Hematopoietic multipotent progenitor cell treated with erythropoietin and hydrocortisone succinate and interleukin-3 and kit ligand, for 17 days (in vitro differentiated cells): ENCODE results near the gene ERO1B.
A peak's percentile ranks its signal among the peaks of the same experiment; 100 is the strongest.

ENCODE experiments used
- DNase-seq: peaks from one replicate; pipeline ENCODE4 v3.0.0-alpha.2; 2015; ENCODE audit warnings: low spot score

Gene ERO1B

DNA sequence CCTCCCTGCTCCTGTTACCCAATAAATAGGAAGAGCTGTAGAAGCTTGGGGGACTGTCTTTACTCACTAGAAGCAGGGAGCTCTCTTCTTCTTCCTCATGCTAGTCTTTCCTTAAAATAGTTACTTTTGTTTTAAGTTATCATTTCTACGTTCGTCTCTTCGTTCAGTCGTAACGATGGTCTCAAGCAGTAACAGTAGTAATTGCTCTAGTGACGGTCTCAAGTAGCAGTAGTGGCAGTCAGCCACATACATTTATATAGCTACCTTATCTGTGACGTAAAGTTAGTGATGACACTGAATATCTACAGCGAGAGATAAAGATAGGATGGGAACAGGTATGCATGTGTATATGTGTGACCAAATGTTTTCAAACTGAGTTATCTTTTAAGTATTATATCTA is 15.4 kb upstream of the ERO1B start:
- DNase-seq = no peak

DNA sequence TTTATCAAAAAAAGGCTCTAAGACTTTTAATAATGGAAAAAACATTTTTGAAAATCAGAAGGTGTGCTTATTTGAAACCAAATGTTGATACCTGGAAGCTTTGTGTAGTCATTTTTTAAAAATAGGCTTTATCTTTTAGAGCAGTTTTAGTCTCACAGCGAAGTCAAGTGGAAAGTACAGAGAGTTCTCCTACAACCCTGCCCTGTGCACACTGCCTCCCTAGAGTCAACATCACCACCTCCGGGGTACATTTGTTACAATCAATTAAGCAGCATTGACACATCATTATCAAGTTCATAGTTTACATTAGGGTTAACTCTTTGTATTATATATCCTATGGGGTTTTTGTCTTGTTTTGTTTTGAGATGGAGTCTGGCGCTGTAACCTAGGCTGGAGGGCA is 10.7 kb upstream of the ERO1B start:
- no peak for DNase-seq

DNA sequence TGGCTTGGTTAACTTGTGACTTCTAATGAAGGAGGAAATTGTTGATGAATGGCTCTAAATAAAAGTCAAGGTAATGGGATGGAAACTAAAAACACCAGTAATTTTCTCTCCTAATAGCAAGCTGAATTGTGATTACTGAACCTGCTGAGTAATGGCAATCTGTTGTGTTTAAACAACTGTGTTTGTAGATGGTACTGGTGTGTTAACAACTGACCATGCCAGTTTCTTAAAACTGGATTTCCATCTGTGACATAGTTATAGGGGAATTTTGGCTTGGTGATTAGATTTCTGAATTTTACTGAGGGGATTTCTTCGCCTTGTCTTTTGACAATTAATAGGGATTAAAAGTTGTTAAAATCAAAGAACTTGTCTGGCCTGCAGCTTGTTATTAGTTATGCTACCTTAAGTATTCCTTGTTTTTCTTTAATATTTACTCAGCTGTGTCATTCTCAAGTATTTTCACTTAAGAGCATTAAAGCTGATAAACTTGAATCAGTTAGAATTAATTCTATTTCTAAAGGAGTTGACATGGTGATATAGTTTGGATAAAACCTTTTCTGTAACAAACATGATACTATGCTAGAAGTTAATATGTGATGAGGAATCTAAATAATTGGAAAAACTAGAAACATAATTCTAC is 7.9 kb upstream of the ERO1B start:
- DNase-seq = no peak

DNA sequence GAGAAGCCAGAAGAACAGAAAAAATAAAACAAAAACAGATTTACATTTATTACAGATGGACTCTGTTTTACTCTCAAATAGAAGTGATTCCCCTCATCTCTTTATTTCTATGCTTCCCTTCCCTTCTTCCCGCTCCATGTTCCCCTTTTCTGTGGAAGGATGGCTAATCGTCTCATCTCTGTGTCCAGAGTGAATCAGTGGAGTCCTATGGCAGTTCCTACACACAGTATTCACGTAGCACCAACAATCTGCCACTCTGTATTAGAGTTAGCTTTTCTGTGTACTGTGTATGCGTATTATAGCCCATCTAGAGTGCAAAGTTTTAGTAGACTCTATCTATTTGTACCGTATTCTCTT is 6.8 kb upstream of the ERO1B start:
- no peak for DNase-seq

DNA sequence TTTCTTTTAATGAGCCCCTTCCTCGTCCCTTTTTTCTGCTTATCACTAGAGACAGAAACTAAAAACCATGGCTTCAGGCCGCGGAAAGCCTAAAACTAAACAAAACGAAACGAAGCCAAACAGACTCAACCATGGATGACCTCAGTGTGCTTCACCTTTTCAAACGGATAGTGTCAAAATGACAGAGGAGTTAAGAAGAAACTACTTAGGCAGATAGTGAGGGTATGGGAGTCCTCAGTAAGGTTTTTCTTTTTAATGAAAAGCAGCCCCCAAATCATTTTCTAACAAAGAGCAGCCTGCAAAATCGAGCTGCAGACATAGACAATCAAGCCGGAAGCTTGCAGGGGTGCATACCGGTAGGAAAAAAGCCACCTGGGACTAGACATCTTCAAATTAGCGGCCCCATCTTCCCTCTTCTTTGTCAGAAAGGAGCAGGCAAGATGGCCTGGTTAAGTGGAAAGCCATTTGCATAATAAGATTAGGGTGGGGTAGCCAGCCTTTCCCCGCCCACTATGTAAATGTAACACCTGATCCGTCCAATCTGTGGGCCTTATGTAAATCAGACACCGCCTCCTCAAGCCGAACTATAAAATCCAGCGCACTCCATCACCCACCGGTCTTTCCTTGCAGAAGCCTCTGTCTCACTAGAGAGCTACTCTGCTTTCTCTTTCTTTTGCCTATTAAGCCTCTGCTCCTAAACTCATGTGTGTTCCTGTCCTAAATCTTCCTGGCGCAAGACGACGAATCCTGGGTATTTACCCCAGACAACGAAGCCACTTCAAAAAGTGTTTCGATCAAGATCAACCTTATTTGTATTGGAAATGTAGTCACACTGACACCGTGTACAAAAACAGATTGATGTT is 6.2 kb upstream of the ERO1B start:
- no peak for DNase-seq

DNA sequence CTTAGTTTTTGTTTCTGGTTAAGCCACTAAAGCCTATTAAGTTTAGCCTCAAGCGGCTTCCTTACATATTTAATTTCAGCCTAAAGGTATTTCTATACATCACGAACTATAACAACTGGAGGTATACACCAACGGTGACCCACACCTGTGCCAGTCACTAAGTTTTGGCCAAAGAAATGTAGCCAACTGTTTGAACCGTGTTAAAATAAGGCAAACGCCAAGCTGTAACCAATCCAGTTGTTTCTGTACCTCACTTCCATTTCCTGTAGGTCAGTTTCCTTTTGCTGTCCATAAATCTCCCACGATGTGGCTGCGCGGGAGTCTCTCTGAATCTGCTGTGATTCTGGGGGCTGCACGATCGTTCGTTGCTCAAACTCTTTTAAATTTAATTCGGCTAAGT is 5.6 kb upstream of the ERO1B start:
- DNase-seq = no peak

DNA sequence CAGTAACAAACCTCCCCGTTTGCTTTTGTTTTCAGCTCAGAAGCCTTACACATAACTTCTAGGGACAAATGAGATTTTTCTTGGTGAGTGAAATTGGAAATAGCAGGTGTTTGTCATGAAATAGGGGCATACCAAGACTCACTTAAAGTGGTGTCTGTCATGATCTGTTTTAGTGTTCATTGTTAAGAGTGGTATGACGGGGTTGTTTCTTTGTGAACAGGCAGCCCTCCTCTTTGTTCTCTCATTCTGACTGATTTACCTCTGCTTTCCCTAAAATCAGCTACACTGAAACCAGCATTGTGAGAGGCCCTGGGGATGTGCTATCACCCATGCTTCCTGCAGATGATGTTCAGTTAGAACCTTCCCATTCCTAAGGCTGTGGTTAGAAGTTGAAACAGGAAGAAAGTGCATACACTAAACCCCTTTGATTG is 2.5 kb upstream of the ERO1B start:
- DNase-seq = no peak

DNA sequence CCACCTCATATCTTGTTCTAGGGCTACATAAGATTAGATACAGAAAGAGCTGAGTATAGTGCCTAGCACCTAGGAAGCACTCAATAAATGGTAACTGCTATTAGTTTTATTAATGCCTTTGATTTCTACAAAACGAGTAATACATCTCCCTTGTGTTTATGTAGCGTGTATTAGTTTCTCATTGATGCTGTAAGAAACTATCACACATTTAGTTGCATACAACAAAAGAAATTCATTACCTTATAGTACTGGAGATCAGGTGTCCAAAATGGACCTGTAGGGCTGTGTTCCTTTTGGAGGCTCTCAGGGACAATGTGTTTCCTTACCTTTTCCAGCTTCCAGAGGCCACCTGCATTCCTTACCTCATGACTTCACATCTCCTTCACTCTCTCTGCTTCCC is 961 bp upstream of the ERO1B start:
- no peak for DNase-seq

DNA sequence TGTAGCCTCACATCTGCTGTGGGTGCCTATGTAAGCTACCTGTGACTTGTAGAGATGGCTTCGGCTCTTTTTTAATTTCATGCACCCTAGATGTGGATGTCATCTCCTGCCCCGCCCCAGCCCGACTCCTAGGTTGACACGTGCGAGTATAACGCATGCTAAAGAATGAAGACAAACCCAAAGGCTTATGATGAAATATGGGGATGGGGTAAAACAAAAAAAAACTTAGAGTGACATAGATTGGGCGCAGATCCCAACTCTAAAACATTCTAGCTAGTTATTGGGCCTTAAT is 613 bp upstream of the ERO1B start:
- DNase-seq = peak; percentile 11

DNA sequence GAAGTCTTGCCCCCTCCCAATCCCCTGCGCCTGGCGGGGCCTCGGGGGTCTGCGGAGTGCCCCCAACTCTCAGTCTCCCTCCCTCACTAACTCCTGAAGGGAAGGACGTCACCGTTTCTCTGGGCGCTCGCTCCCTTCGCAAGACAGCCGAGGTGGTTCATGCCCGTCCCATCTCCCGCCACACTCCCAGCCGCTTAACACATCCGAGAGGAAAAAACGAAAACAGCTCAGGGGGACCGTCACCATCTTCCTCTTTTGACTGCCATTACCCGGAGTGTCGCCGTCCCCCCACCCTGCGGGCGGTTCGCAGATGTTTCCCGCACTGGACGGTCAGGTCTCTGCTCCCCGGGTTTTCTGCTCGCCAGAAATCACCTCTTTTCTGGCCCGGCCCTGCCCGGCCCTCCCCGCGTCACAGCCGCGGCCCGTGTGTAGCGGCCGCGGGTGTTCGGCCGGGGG is 532 bp downstream of the ERO1B start:
- no peak for DNase-seq

DNA sequence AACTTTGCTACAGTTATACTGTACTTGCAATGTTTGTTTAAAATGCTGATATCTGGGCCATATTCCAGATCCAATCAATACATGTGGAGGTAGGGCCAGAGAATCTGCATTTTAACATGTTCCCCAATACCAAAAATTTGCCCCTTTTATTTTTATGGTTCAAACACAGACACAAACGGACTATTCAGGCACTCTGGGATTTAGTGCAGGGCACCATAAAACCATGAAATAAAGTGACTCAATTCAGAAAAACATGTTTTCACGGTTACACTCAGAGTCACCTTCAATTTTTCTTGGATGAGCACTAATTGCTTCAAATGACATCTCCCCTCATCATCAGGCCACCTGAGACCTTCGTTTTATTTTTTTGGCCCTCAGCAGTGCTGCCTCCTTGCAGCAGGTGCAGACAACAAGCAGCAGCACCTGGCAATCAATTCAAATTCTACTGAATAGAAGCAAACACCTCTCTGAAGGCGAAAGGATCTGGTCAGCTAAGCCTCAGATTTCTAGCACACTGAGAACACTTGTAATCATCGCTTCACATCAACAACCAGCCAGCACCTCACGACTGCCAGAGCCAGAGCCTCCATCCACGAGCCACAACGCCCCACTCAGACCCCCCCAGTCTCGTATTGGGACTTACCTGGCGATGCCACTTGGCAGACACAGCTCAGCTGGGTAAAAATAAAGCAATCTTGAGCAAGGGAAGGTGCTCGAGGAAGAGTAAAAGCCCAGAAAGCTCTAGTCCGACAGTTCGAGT is 1.1 kb downstream of the ERO1B start:
- no peak for DNase-seq

DNA sequence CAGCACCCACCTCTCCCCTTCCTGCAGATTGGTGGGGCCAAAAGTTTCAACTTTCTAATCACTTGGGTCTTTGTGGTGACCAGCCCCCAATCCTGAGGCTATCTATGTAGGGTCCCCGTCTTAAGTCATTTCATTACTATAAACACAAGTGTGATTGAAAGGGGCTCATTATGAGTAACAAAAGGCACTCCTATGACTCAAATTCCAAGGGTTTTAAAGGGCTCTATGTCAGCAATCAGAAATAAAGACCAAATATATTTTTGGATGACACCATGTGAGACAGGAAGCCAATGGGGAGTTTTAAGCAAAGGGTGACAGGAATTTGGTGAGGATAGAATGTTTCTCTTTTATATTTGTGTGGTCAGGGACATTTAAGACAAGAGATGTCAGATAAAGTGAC is 6.2 kb downstream of the ERO1B start:
- DNase-seq = no peak

DNA sequence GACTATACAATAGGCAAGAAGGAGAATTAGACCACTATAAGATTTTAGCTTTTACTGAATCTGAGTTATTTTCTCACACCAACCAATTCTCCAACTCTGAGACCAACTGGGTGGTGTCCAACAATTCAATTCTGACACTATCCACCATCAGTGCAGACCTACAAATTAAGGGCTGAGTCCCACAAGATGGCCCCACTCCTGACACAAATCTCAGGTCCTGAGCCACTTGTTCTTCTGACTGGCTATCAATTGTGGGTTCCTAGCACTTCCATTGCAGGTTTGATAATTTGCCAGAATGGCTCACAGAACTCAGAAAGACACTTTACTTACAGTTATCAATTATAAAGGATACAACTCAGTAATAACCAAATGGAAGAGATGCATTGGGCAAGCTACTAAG is 6.7 kb downstream of the ERO1B start:
- no peak for DNase-seq

DNA sequence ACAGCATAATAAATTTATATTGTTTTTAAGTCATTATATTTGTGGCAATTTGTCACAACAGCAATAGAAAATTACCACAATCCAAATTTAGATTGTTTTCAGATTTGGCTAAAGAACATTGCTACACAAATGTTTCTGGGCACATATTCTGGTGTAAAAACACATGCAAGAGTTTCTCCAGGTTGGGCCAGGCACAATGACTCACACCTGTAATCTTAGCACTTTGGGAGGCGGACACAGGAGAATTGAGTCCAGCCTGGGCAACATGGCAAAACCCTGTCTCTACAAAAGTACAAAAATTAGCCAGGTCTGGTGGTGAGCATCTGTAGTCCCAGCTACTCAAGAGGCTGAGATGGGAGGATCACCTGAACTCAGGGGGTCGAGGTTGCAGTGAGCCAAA is 8.4 kb downstream of the ERO1B start:
- DNase-seq = no peak

DNA sequence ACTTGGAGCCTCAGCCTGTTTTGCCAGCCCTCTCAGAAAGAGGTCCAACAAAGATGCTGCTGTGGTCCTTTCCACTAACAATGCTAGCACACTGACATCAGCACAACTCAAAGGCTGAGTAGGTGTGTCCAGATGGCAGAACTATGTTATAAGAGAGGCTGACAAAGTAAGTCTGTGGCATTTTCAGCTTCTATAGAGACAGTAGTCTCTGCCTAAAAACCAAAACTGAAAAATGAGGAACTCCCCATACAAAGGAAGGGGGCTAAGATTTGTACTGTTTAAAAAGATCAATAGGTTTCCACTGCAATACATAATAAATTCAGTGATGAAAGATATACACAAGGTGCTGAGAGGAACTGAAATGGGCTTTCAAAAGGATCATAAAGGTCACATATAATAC is 12.3 kb downstream of the ERO1B start:
- no peak for DNase-seq

DNA sequence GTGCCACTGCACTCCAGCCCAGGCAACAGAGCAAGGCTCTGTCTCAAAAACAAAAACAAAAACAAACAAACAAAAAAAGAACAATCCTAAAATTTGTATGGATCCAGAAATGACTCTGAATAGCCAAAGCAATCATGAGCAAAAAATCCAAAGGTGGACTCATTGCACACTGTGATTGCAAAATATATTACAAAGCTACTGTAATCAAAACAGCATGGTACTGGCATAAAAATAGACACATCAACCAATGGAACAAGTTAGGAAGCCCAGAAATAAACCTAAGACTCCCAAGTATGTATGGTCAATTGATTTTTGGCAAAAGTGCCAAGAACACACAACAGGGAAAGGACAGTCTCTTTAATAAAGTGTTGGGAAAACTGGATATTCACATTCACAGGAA is 19.9 kb downstream of the ERO1B start:
- DNase-seq = no peak

DNA sequence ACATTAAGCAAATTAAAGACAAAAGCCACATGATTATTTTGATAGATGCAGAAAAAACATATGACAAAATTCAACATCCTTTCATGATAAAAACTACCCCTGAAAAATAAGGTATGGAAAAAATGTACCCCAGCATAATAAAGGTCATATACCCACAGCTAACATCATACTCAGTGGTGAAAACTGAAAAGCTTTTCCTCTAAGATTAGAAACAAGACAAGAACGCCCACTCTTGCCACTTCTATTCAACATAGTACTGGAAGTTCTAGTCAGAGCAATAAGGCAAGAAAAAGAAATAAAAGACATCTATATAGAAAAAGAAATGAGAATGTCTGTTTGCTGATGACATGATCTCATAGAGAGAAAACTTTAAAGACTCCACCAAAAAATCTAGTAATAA is 20.7 kb downstream of the ERO1B start:
- no peak for DNase-seq

DNA sequence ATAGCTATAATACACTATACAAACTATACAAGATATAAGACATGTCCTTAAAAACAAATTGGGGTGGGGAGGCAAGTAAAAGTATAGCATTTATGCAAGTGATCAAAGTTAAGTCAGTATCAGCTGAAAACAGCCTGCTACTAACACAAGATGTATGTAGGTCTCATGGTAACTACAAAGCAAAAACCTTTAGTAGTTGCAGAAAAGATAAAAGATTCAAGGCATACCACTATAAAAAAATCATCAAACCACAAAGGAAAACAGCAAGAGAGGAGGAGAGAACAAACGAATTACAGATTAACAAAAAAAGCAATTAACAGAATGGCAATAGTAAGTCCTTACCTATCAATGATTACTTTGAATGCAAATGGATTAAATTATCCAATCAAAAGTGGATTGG is 22.7 kb downstream of the ERO1B start:
- no peak for DNase-seq

DNA sequence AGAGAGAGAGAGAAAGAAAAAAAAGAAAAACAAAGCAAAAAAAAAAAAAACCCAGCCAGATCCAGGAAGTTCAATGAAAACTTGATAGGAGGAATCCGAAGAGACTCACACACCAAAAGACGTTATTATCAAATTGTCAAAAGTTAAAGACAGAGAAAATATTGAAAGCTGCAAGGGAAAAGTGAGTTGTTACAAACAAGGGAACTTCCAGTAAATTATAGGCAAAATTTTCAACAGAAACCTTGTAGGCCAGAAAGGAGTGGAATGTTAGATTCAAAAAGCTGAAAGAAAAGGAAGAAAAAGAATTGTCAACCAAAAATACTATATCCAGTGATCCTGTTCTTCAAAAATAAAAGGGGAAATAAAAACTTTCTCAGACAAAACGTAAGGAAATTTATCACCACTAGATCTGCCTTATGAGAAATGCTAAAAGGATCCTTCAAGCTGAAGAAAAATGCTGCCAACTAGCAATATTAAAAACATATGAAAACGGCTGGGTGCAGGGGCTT is 23.6 kb downstream of the ERO1B start:
- no peak for DNase-seq

DNA sequence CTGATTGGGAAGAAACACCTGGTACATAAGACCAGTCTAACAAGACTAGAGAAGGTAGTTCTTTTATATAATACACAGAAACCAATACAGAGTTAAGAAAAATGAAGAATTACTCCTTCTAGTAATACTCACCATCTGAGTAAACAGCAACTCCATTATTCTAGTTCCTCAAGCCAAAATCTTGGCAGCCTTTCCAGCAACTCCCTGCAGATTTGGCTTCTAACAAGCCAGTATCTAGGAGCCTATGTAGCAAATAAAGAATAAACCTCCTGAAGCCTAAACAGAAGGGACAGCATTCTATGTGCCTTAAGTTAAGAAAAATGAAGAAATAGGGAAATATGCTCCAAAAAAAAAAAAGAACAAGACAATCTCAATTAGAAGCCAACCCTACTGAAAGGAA is 24.5 kb downstream of the ERO1B start:
- no peak for DNase-seq

DNA sequence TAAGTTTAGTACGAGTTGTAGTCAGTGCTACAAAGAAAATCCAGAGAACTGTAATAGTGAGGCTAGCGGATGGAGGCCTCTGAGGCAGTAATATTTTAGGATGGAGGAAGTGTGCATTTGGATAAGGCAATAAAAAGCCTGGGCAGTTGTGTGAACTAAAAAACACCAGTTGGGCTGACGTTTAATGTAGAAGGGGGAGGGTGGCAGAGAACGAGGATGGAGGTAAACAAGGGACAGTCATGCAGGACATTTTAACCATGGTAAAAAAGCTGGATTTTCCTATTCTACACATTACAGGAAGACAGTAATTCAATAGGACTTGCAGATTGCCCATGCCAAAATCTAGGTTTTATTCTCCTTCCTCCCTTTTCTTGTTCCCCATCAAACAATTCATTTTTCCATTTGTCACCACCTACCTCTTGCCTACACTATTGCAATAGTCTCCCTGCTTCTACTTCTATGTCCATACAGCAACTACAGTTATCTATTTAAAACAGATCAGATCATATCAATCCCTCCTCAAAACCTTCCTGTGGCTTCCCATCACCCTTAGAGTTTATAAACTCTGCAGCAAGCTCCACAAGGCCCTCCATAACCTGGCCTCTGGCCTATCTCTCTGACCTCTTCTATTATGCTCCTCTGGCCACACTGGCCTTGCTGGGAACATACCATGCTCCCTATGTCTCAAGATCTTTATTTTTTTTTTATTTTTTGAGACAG is 27.7 kb downstream of the ERO1B start:
- no peak for DNase-seq

DNA sequence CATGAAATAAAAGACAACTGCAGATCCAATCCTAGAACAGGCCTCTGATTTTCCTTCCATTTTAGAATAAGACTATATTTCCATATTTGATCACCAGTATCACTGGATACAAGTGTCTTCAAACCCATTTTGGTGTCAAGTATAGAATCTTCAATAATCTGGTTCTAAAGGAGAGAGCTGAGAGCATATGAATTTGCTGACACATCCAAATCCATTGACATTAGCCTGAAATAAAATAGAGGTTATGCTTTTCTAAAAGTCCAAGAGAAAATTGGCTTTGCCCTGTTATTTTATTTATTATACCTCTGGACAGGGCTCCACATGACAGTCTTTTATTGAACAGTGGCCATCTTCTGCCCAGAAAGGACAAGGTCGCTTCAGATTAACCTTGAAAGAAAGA is 28.6 kb downstream of the ERO1B start:
- DNase-seq = no peak
